ENCODE results near the gene L3MBTL4.

GRCh38 chr18:6198585-6198984, 216.1 kb downstream of the L3MBTL4 start:
- TF ChIP-seq MAX (IDR thresholded peaks at IDR 0.05) (no peak), CTCF (IDR thresholded peaks at IDR 0.05 in 2 of 3, conservative IDR thresholded peaks at IDR 0.05 in 1 of 3; ENCODE audit: borderline replicate concordance in 1 of 3, insufficient read depth in 1 of 3, low read depth in 2 of 3, low read length in 2 of 3) (no peak), EZH2 (IDR thresholded peaks at IDR 0.05) (no peak), REST (IDR thresholded peaks at IDR 0.05; ENCODE audit: low read depth) (no peak), CEBPB (IDR thresholded peaks at IDR 0.05; ENCODE audit: low read depth) (no peak), POLR2A (IDR thresholded peaks at IDR 0.05; ENCODE audit: borderline replicate concordance, extremely low read depth, insufficient read depth, insufficient read length) (no peak), EZH2phosphoT487 (IDR thresholded peaks at IDR 0.05; ENCODE audit: borderline replicate concordance) (no peak), YY1 (IDR thresholded peaks at IDR 0.05; ENCODE audit: extremely low read depth, insufficient replicate concordance, low read depth, low read length) (no peak), POLR2AphosphoS5 (IDR thresholded peaks at IDR 0.05; ENCODE audit: low read depth, low read length) (no peak), SIN3A (IDR thresholded peaks at IDR 0.05; ENCODE audit: low read depth) (no peak), SP1 (IDR thresholded peaks at IDR 0.05; ENCODE audit: low read depth) (no peak), ZNF274 (IDR thresholded peaks at IDR 0.05; ENCODE audit: low read depth, low read length) (no peak), SRF (IDR thresholded peaks at IDR 0.05; ENCODE audit: low read depth) (no peak), RAD21 (IDR thresholded peaks at IDR 0.05; ENCODE audit: low read depth) (no peak)
